Osteocyte (in vitro differentiated cells): ENCODE results near the gene COL19A1. TPM values are rescaled to one million over a fixed set of nuclear protein-coding genes. Genes with fewer than 3 reads are reported as not detected.

Experiments
- DNase-seq: peaks from one replicate; pipeline ENCODE4 v3.0.0; 2021; ENCODE audit warnings: mixed read lengths; ENCODE audit not compliant: unreplicated experiment; ENCODE audit errors: extremely low spot score
- H3K27ac Mint-ChIP-seq: one replicate; pipeline ENCODE4 v1.8.0; 2021; ENCODE audit warnings: mild to moderate bottlenecking, mixed read lengths; ENCODE audit not compliant: unreplicated experiment
- H3K27me3 Mint-ChIP-seq: one replicate; pipeline ENCODE4 v1.8.0; 2021; ENCODE audit warnings: mixed read lengths; ENCODE audit not compliant: unreplicated experiment
- H3K36me3 Mint-ChIP-seq: one replicate; pipeline ENCODE4 v1.8.0; 2021; ENCODE audit warnings: mixed read lengths; ENCODE audit not compliant: unreplicated experiment
- H3K4me1 Mint-ChIP-seq: one replicate; pipeline ENCODE4 v1.8.0; 2021; ENCODE audit warnings: mixed read lengths; ENCODE audit not compliant: unreplicated experiment
- H3K4me3 Mint-ChIP-seq: one replicate; pipeline ENCODE4 v1.8.0; 2021; ENCODE audit warnings: mild to moderate bottlenecking, moderate library complexity, mixed read lengths; ENCODE audit not compliant: unreplicated experiment
- H3K9me3 Mint-ChIP-seq: one replicate; pipeline ENCODE4 v1.8.0; 2021; ENCODE audit warnings: mixed read lengths; ENCODE audit not compliant: unreplicated experiment
- CTCF ChIP-seq: fragments of 200-600 bp; sonication (generic); IDR thresholded peaks from 2 replicates; pipeline ENCODE4 v1.5.0; 2021; ENCODE audit warnings: antibody characterized with exemption, mild to moderate bottlenecking, moderate library complexity
- total RNA-seq: library from RNA; stranded (reverse); gene quantifications from 2 replicates; pipeline ENCODE4 v1.2.1, GENCODE V29; 2021

The COL19A1 gene
- total RNA-seq, 1 donor from 2014 or later, result not detected

GRCh38 chr6:69865126-69865525 is 1.2 kb upstream of the COL19A1 start:
- H3K9me3 Mint-ChIP-seq, result no peaks in the 10 kb centered on the region
- H3K27me3 Mint-ChIP-seq, result peaks cover 26% of the 10 kb centered on the region
- no peaks in the 10 kb centered on the region for H3K36me3 Mint-ChIP-seq
- no peak for TF ChIP-seq CTCF
- peak overlapping the region; percentile 32 for H3K27ac Mint-ChIP-seq
- H3K4me1 Mint-ChIP-seq, result peaks cover 23% of the 10 kb centered on the region
- no peak for DNase-seq
- H3K4me3 Mint-ChIP-seq, result no peak overlapping the region

- TF ChIP-seq CTCF, result peak; percentile 46
- peaks cover 23% of the 10 kb centered on the region for H3K4me1 Mint-ChIP-seq
- H3K27ac Mint-ChIP-seq, result no peak overlapping the region
- H3K27me3 Mint-ChIP-seq, result peaks cover 28% of the 10 kb centered on the region
- DNase-seq, result peak; percentile 87
- no peaks in the 10 kb centered on the region for H3K9me3 Mint-ChIP-seq
- H3K4me3 Mint-ChIP-seq, result peak overlapping the region; percentile 79
- H3K36me3 Mint-ChIP-seq, result no peaks in the 10 kb centered on the region
Observed at GRCh38 chr6:69866770-69867638, 648 bp downstream of the COL19A1 start.

GRCh38 chr6:69867639-69867976 is 1.3 kb downstream of the COL19A1 start:
- H3K4me3 Mint-ChIP-seq, result peak overlapping the region; percentile 74
- no peaks in the 10 kb centered on the region for H3K9me3 Mint-ChIP-seq
- peaks cover 26% of the 10 kb centered on the region for H3K27me3 Mint-ChIP-seq
- no peak overlapping the region for H3K27ac Mint-ChIP-seq
- DNase-seq, result no peak
- peaks cover 23% of the 10 kb centered on the region for H3K4me1 Mint-ChIP-seq
- TF ChIP-seq CTCF, result no peak
- no peaks in the 10 kb centered on the region for H3K36me3 Mint-ChIP-seq

- Mint-ChIP-seq H3K4me3 (peak overlapping the region; percentile 74), H3K27ac (no peak overlapping the region), H3K9me3 (no peaks in the 10 kb centered on the region), H3K27me3 (peaks cover 26% of the 10 kb centered on the region), H3K4me1 (peaks cover 23% of the 10 kb centered on the region), H3K36me3 (no peaks in the 10 kb centered on the region)
- TF ChIP-seq CTCF, result no peak
- no peak for DNase-seq
Observed at GRCh38 chr6:69868252-69868804, 2.0 kb downstream of the COL19A1 start.

GRCh38 chr6:69868961-69869360 is 2.6 kb downstream of the COL19A1 start:
- Mint-ChIP-seq H3K36me3 (no peaks in the 10 kb centered on the region), H3K27ac (no peak overlapping the region), H3K27me3 (peaks cover 24% of the 10 kb centered on the region), H3K4me1 (peaks cover 22% of the 10 kb centered on the region), H3K4me3 (no peak overlapping the region), H3K9me3 (no peaks in the 10 kb centered on the region)
- no peak for TF ChIP-seq CTCF
- no peak for DNase-seq
